Activated T-cell treated with anti-CD3 and anti-CD28 coated beads, Interleukin-2, amount 50 U/mL, for 4 hours (primary cell): ENCODE data around the gene MS4A3. TPM values are rescaled to one million over a fixed set of nuclear protein-coding genes. Genes with fewer than 3 reads are reported as not detected.
"Not testable (repeated sequence)": the region's sequence is repeated elsewhere in the genome, so short reads cannot be mapped to it uniquely, and the experiment has no call there.

Source experiments
- ATAC-seq, 2 donors: fragments of 200-7000 bp; cut with Tn5 transposase; one replicate each; pipeline ENCODE4 v1.10.0; 2021
- DNase-seq: peaks from one replicate; pipeline ENCODE4 v3.0.0-alpha.2; 2020
- H3K27me3 Mint-ChIP-seq: one replicate; pipeline ENCODE4 v1.8.0; 2021; ENCODE audit warnings: low read depth, mixed read lengths
- H3K36me3 Mint-ChIP-seq: one replicate; pipeline ENCODE4 v1.8.0; 2022; ENCODE audit warnings: mixed read lengths; ENCODE audit not compliant: insufficient read depth
- H3K4me1 Mint-ChIP-seq: one replicate; pipeline ENCODE4 v1.8.0; 2021; ENCODE audit warnings: low read depth, mixed read lengths
- H3K4me3 Mint-ChIP-seq: one replicate; pipeline ENCODE4 v1.8.0; 2021; ENCODE audit warnings: mild to moderate bottlenecking, moderate library complexity, mixed read lengths
- H3K9me3 Mint-ChIP-seq: one replicate; pipeline ENCODE4 v1.8.0; 2021; ENCODE audit warnings: mixed read lengths
- total RNA-seq, 3 donors: library from RNA; stranded (reverse); gene quantifications; one replicate each; pipeline ENCODE4 v1.2.1, GENCODE V29; 2021

MS4A3 gene
- total RNA-seq, 3 donors from 2014 or later: not detected

DNA sequence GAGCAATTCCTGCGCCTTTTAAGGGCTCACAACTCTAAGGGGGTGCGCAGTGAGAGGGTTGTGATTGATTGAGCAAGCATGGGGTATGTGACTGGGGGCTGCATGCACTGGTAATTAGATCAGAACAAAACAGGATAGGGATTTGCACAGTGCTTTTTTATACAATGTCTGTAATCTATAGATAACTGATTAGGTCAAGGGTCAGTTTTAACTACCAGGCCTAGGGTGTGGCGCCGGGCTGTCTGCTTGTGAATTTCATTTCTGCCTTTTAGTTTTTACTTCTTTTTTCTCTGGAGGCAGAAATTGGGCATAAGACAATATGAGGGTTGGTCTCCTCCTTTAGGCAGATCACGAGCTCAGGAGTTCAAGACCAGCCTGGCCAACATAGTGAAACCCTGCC, 52.2 kb downstream of the MS4A3 start:
- not testable (repeated sequence) for H3K4me3 Mint-ChIP-seq, H3K4me1 Mint-ChIP-seq, H3K9me3 Mint-ChIP-seq, H3K36me3 Mint-ChIP-seq, H3K27me3 Mint-ChIP-seq, ATAC-seq, DNase-seq

DNA sequence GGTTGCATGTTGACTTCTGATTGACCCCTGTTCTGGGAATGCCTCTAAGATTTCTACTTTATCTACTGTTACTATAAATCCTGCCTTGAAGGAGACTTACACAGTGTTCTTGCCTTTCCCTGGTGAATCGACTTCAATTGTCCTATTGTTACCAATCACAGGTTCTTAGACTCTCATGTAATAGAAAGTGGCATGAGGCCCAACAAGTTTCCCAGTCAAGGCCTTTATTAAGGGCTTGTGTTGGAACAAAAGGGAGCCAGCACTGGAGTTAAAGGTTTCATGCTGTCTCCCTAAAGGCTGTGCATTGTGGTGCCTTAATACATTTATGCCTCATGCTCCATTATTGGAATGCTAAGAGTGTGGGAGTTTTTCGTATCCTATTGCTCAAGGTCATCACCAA, 55.3 kb downstream of the MS4A3 start:
- Mint-ChIP-seq H3K27me3 (peaks cover 5% of the 10 kb centered on the region), H3K9me3 (no peaks in the 10 kb centered on the region), H3K4me3 (no peak overlapping the region), H3K4me1 (no peaks in the 10 kb centered on the region), H3K36me3 (no peaks in the 10 kb centered on the region)
- DNase-seq (no peak), ATAC-seq (no peak)

GRCh38 chr11:60116996-60117790, 60.7 kb downstream of the MS4A3 start:
- Mint-ChIP-seq H3K27me3 (peaks cover 10% of the 10 kb centered on the region), H3K9me3 (no peaks in the 10 kb centered on the region)
- ATAC-seq: no peak

GRCh38 chr11:60118338-60118737, 61.9 kb downstream of the MS4A3 start:
- no peak for ATAC-seq
- Mint-ChIP-seq H3K4me1 (no peaks in the 10 kb centered on the region), H3K27me3 (peaks cover 8% of the 10 kb centered on the region), H3K9me3 (no peaks in the 10 kb centered on the region), H3K36me3 (no peaks in the 10 kb centered on the region), H3K4me3 (no peak overlapping the region)
- DNase-seq: no peak

More at GRCh38 chr11:60116996-60117790, 60.7 kb downstream of the MS4A3 start:
- H3K4me1 Mint-ChIP-seq: no peaks in the 10 kb centered on the region
- no peak overlapping the region for H3K4me3 Mint-ChIP-seq
- H3K36me3 Mint-ChIP-seq: no peaks in the 10 kb centered on the region
- no peak for DNase-seq

- Mint-ChIP-seq H3K36me3 (no peaks in the 10 kb centered on the region), H3K4me1 (no peaks in the 10 kb centered on the region), H3K27me3 (peaks cover 8% of the 10 kb centered on the region), H3K4me3 (no peak overlapping the region), H3K9me3 (no peaks in the 10 kb centered on the region)
- ATAC-seq (no peak), DNase-seq (no peak)
Measured at GRCh38 chr11:60119710-60120109, 63.2 kb downstream of the MS4A3 start.

Other genes starting within 250 kb of the MS4A3 start
- gene MRPL16, start 245.9 kb upstream of the MS4A3 start, total RNA-seq: 10 to 100 TPM; 80.3 to 89.6 (median 81.2) TPM
- not detected for gene CBLIF, start 211.2 kb upstream of the MS4A3 start, total RNA-seq
- not detected for gene TCN1, start 190.2 kb upstream of the MS4A3 start, total RNA-seq
- gene OOSP3, start 177.9 kb upstream of the MS4A3 start, total RNA-seq: not detected
- not detected for gene OOSP1, start 118.2 kb upstream of the MS4A3 start, total RNA-seq
- gene OOSP4A, start 92.6 kb upstream of the MS4A3 start, total RNA-seq: not detected
- not detected for gene OOSP4B, start 39.5 kb upstream of the MS4A3 start, total RNA-seq
- not detected for gene OOSP2, start 16.3 kb upstream of the MS4A3 start, total RNA-seq
- gene MS4A2, start 32.0 kb downstream of the MS4A3 start, total RNA-seq: not detected
- gene MS4A6A, start 126.4 kb downstream of the MS4A3 start, total RNA-seq: not detected
- gene MS4A4E, start 186.5 kb downstream of the MS4A3 start, total RNA-seq: not detected
- not detected for gene MS4A4A, start 224.0 kb downstream of the MS4A3 start, total RNA-seq